Astrocyte of the cerebellum (primary cell): ENCODE data around the gene THOC2.

Source experiments
- DNase-seq: peaks from one replicate; pipeline ENCODE4 v3.0.0-alpha.2; 2011; ENCODE audit warnings: low read depth
- H3K4me3 ChIP-seq: 2 replicates; pipeline ENCODE4 v1.5.1; 2011; ENCODE audit warnings: mild to moderate bottlenecking, low read depth, low read length, moderate library complexity
- in situ Hi-C: cut with HindIII; loops from 2 replicates; pipeline ENCODE4 v1.10.0; 2017; ENCODE audit warnings: low sequenced_read_pairs
- TF ChIP-seq, protein P1 (sequence below): IDR thresholded peaks from 2 replicates; pipeline ENCODE4 v1.5.1; 2012; ENCODE audit warnings: low read length, low read depth, moderate library complexity, mild to moderate bottlenecking; ENCODE audit errors: missing control alignments

Gene THOC2

DNA sequence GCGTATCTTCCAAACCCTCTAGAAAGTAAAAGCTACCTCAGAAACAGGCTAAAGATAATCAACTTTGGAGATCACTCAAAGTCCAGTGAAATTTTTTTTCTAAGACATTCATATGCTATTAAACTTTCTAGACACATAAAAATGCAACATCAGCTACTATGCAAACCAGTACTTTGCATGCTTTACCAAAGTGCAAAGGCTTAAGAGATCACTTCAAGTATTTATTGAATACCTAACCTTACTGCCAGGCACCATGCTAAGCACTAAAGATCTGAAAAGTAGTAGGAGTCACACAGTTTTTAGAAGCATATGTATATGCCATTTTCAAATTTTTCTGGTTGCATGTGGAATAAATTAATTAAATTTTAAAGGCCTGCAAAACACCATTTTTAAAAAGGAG is 115.8 kb downstream of the THOC2 start:
- TF ChIP-seq, protein P1, sequence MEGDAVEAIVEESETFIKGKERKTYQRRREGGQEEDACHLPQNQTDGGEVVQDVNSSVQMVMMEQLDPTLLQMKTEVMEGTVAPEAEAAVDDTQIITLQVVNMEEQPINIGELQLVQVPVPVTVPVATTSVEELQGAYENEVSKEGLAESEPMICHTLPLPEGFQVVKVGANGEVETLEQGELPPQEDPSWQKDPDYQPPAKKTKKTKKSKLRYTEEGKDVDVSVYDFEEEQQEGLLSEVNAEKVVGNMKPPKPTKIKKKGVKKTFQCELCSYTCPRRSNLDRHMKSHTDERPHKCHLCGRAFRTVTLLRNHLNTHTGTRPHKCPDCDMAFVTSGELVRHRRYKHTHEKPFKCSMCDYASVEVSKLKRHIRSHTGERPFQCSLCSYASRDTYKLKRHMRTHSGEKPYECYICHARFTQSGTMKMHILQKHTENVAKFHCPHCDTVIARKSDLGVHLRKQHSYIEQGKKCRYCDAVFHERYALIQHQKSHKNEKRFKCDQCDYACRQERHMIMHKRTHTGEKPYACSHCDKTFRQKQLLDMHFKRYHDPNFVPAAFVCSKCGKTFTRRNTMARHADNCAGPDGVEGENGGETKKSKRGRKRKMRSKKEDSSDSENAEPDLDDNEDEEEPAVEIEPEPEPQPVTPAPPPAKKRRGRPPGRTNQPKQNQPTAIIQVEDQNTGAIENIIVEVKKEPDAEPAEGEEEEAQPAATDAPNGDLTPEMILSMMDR = no peak
- no peak for DNase-seq
- no peak overlapping the region for H3K4me3 ChIP-seq
- in situ Hi-C loops = no loop called here

DNA sequence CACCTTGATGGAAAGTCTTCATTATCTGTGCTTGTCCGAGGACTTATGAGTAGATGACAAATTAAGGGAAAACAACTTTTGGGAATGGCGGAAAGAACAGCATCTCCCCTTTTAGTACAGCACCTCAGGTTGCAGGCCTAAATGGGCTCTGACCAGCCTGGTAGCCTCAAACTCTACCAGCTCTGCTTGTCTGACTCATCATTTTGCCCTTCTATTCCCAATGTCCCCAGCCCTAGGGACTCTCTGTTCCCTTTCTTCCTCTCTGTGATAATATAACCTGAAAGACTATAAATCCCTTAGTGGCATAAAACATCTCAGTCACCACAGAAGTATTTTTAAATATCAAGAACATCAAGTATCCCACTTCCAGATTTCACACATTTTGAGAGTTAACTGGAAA is 121.9 kb downstream of the THOC2 start:
- no peak overlapping the region for H3K4me3 ChIP-seq
- DNase-seq = no peak
- TF ChIP-seq, protein P1 = no peak
- in situ Hi-C loops = no loop called here

DNA sequence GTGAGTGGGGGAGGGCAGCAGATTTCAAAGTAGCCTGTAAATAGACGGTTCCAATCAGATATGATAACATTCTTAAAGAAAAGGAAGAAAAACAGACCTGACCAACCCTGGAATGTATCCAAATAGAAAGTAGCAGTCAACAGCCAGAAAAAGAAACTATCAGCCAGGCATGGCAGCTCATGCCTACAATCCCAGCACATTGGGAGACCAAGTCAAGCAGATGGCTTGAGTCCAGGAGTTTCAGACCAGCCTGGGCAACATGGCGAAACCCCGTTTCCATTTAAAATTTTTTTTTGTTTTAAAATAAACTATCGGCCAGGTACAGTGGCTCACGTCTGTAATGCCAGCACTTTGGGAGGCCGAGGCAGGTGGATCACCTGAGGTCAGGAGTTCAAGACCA is 125.0 kb downstream of the THOC2 start:
- H3K4me3 ChIP-seq = no peak overlapping the region
- TF ChIP-seq, protein P1 = no peak
- in situ Hi-C loops = no loop called here
- DNase-seq = no peak

DNA sequence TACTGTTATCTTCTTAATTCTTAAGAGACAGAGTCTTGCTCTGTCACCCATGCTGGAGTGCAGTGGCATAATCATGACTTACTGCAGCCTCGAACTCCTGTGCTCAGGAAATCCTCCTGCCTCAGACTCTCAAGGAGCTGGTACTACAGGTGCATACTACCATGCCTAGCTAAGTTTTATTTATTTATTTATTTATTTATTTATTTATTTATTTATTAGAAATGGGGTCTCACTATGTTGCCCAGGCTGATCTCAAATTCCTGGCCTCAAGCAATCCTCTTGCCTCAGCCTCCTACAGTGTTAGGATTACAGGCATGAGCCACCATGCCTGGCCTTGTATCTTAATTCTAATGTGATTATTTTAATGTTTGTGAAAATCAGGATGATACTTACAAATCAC is 125.6 kb downstream of the THOC2 start:
- DNase-seq = no peak
- TF ChIP-seq, protein P1 = no peak
- H3K4me3 ChIP-seq = no peak overlapping the region
- in situ Hi-C loops = no loop called here

DNA sequence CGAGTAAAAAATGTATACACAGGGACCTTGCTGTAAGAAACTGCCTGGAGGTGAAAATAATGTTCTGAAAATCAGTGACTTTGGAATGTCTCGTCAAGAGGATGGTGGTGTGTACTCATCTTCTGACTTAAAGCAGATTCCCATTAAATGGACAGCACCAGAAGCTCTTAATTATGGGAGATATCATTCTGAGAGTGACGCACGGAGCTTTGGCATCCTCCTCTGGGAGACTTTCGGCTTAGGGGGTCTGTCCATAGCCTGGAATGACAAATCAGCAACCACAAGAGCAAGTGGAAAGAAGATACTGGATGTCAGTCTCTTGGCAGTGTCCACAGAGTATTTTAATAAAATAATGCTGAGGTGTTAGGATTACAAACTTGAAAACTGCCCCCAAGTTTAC is 129.4 kb downstream of the THOC2 start:
- in situ Hi-C loops = no loop called here
- DNase-seq = no peak
- no peak overlapping the region for H3K4me3 ChIP-seq
- TF ChIP-seq, protein P1 = no peak

DNA sequence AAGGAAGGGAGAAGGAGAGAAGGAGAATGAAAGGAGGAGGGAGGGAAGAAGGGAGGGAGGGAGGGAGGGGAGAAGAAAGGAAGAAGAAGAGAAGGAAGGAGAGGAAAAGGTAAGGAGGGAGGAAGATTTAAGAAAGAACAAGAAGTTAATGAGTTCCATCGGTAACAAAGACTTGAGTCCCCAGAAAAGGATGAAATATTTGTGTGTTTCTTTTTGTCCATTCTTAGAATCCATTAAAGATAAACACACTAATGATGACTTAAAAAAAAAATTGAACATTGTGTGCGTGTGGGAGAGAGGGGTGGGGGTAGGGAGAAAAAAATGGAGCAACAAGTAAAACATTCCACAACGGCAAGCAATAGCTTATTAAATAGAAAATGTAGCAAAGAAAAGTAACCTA is 131.4 kb downstream of the THOC2 start:
- in situ Hi-C loops = no loop called here
- no peak for DNase-seq
- TF ChIP-seq, protein P1 = no peak

DNA sequence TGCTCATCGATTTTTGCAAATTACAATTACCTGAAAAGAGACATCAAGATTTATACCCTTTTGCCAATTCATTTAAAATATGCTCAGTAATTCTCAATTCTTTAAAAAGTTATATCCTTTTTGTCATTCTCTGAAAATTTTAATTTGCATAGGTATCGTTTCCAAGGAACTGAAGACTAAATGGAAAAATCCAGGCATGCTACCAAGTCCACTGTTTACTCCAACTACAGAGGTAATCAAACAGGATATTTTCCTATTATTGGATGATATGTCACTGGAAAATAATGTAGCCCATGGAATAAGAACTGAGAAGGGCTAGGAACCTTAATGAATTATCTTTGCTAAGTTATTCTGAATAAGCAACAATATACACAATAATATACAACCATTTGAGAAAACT is 132.7 kb downstream of the THOC2 start:
- TF ChIP-seq, protein P1 = no peak
- H3K4me3 ChIP-seq = no peak overlapping the region
- no peak for DNase-seq
- in situ Hi-C loops = no loop called here

More for the DNA sequence above, 131.4 kb downstream of the THOC2 start:
- H3K4me3 ChIP-seq = no peak overlapping the region
